D721Med (cell line): Measurements from ENCODE around the gene NEK11.

ENCODE experiments used
- DNase-seq: peaks from one replicate; pipeline ENCODE4 v3.0.0; 2011; ENCODE audit warnings: low spot score; ENCODE audit not compliant: insufficient read length
- FAIRE-seq: peaks from 2 replicates; lab custom pipeline; 2011; peaks lifted over from hg19 to GRCh38; lab: Jason Lieb, UNC
- CTCF ChIP-seq: IDR thresholded peaks from 2 replicates; pipeline ENCODE4 v1.5.1; 2012; ENCODE audit warnings: mild to moderate bottlenecking, control low read depth; ENCODE audit not compliant: insufficient read depth; ENCODE audit errors: missing control alignments

NEK11 gene

GRCh38 chr3:131260525-131260924, 233.8 kb downstream of the NEK11 start:
- DNase-seq (no peak), FAIRE-seq (no peak)
- TF ChIP-seq CTCF: no peak

GRCh38 chr3:131261104-131261503, 234.4 kb downstream of the NEK11 start:
- FAIRE-seq: no peak
- TF ChIP-seq CTCF: no peak
- no peak for DNase-seq

- no peak for DNase-seq
- FAIRE-seq: no peak
Measured at GRCh38 chr3:131275556-131275955, 248.9 kb downstream of the NEK11 start.

GRCh38 chr3:131277836-131278497, 251.3 kb downstream of the NEK11 start:
- no peak for TF ChIP-seq CTCF
- FAIRE-seq (no peak), DNase-seq (no peak)

More at GRCh38 chr3:131275556-131275955, 248.9 kb downstream of the NEK11 start:
- no peak for TF ChIP-seq CTCF

GRCh38 chr3:131279577-131279976, 252.9 kb downstream of the NEK11 start:
- DNase-seq (no peak), FAIRE-seq (no peak)
- no peak for TF ChIP-seq CTCF

GRCh38 chr3:131282379-131282778, 255.7 kb downstream of the NEK11 start:
- no peak for FAIRE-seq
- no peak for DNase-seq
- no peak for TF ChIP-seq CTCF

GRCh38 chr3:131282967-131283366, 256.3 kb downstream of the NEK11 start:
- FAIRE-seq: no peak
- DNase-seq: no peak
- TF ChIP-seq CTCF: no peak
